ENCODE data around the gene PPM1N. TPM values are rescaled to one million over a fixed set of nuclear protein-coding genes. Genes with fewer than 3 reads are reported as not detected.

The PPM1N gene, protein sequence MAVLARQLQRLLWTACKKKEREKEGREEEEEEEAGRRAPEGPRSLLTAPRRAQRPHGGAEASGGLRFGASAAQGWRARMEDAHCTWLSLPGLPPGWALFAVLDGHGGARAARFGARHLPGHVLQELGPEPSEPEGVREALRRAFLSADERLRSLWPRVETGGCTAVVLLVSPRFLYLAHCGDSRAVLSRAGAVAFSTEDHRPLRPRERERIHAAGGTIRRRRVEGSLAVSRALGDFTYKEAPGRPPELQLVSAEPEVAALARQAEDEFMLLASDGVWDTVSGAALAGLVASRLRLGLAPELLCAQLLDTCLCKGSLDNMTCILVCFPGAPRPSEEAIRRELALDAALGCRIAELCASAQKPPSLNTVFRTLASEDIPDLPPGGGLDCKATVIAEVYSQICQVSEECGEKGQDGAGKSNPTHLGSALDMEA
- total RNA-seq: 1.3 and 2.3 TPM in 2 replicates

DNA sequence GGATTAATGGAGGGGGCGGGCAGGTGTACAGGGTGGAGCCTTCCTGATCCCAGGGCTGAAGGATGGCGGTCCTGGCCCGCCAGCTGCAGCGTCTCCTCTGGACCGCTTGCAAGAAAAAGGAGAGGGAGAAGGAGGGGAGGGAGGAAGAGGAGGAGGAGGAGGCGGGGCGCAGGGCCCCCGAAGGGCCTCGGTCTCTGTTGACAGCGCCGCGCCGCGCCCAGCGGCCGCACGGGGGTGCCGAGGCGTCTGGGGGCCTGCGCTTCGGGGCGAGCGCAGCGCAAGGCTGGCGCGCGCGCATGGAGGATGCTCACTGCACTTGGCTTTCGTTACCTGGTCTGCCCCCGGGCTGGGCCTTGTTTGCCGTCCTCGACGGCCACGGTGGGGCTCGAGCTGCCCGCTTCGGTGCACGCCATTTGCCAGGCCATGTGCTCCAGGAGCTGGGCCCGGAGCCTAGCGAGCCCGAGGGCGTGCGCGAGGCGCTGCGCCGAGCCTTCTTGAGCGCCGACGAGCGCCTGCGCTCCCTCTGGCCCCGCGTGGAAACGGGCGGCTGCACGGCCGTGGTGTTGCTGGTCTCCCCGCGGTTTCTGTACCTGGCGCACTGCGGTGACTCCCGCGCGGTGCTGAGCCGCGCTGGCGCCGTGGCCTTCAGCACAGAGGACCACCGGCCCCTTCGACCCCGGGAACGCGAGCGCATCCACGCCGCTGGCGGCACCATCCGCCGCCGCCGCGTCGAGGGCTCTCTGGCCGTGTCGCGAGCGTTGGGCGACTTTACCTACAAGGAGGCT lies at the start of gene PPM1N:
PPM1N (plus strand) TSS at position 33 of the 785 bp plus-strand sequence; CDS start at position 63, 30 bp downstream.
- H3K4me3 ChIP-seq (ENCODE audit: low read depth, low read length): peak within 1 kb of the TSS; percentile 51
- TF ChIP-seq, protein P1, sequence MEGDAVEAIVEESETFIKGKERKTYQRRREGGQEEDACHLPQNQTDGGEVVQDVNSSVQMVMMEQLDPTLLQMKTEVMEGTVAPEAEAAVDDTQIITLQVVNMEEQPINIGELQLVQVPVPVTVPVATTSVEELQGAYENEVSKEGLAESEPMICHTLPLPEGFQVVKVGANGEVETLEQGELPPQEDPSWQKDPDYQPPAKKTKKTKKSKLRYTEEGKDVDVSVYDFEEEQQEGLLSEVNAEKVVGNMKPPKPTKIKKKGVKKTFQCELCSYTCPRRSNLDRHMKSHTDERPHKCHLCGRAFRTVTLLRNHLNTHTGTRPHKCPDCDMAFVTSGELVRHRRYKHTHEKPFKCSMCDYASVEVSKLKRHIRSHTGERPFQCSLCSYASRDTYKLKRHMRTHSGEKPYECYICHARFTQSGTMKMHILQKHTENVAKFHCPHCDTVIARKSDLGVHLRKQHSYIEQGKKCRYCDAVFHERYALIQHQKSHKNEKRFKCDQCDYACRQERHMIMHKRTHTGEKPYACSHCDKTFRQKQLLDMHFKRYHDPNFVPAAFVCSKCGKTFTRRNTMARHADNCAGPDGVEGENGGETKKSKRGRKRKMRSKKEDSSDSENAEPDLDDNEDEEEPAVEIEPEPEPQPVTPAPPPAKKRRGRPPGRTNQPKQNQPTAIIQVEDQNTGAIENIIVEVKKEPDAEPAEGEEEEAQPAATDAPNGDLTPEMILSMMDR (IDR thresholded peaks at IDR 0.05; ENCODE audit: insufficient read depth, low read depth, low read length): no peak
- peak; percentile 40 for DNase-seq (ENCODE audit: low read depth)

DNA sequence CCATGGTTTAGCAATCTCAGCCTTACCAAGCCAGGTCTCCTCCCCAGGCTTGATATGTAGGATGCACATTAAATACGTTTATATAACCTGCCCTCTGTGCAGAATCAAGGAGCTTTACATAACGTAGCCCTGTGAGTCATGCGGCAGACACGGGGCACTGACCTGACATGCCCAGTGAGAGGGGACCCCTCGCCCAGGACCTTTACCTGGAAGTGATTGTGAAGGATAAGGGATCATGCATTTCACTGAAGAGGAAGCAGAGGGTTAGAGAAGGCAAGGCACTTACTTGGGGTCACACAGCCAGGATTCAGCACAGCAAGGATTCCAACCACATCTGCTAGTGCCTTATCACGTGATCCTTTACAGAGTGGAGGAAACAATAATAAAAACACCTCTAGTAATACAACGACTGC lies 49.4 kb upstream of the PPM1N start:
- TF ChIP-seq, protein P1 (IDR thresholded peaks at IDR 0.05; ENCODE audit: insufficient read depth, low read depth, low read length): no peak
- H3K4me3 ChIP-seq (ENCODE audit: low read depth, low read length): no peak overlapping the region
- DNase-seq (ENCODE audit: low read depth): peak; percentile 47

DNA sequence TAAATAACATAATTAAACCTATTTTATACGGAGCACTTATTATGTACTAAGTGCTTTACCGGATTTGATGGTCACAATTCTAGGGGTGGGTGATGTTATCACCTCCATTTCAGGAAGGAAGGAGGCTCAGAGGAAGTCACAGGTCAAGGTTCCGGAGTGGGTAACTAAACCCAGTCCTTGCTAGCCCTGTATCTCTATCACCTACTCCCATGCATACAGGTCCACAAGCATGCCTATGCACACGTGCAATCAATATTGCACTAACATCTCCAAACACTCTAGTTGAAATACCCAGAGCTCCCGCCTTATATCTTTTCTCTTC lies 48.3 kb upstream of the PPM1N start:
- TF ChIP-seq, protein P1 (IDR thresholded peaks at IDR 0.05; ENCODE audit: insufficient read depth, low read depth, low read length): no peak
- DNase-seq (ENCODE audit: low read depth): no peak
- H3K4me3 ChIP-seq (ENCODE audit: low read depth, low read length): peak overlapping the region; percentile 62

DNA sequence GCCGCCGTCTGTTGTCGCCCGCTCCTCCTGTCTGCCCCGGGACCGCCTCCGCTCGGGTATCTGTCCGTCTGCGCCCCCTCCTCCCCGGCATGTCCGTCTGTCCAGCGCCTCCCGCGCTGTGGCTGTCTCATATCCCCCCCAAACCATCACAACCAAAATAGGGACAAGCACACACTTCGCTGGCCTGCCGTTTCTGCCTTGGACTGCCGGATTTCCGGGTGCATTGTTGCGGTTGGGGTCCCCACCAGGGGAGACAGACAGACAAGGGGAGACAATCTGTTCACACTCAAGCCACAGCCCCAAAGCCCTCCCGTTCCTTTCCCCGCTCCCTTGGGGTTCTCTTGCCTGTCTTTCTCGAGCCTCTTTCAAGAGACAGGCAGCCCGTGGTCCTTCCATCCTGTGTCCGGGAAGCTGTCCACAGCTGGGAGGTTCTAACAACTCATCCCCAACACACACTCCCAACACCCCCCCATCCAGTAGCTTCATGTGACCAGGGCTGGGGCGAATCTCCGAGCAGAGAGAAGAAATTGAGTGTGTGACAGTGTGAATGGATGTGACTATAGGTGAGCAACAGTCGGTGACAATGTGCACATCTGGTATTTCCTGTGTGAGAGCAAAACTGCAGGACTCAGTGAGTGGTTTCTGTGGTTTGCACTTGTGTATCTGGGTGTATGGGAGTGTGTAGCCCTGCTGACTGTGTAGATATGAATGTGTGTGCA lies 47.0 kb upstream of the PPM1N start:
- peak overlapping the region; percentile 79 for H3K4me3 ChIP-seq (ENCODE audit: low read depth, low read length)
- TF ChIP-seq, protein P1 (IDR thresholded peaks at IDR 0.05; ENCODE audit: insufficient read depth, low read depth, low read length): no peak
- peak; percentile 67 for DNase-seq (ENCODE audit: low read depth)

DNA sequence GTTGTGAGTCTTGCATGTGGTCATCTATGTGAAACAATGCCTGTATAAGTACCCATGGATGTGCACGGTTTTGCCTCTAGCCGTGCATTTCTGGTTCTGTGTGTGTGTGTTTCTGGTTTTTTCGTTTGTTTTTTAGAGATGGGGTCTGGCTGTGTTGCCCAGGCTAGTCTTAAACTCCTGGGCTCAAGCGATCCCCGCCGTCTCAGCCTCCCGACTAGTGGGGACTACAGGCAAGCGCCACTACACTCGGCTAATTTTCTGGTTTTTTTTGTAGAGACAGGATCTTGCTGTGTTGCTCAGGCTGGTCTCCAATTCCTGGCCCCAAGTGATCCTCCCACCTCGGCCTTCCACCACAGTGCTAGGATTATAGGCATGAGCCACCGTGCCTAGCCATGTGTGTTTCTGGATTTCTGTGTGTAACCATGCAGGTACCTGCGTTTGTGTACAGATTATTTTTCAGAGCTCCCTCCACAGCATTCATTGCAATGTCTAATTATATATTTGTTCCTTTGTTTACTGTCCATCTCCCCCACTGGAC lies 46.3 kb upstream of the PPM1N start:
- TF ChIP-seq, protein P1 (IDR thresholded peaks at IDR 0.05; ENCODE audit: insufficient read depth, low read depth, low read length): no peak
- no peak overlapping the region for H3K4me3 ChIP-seq (ENCODE audit: low read depth, low read length)
- DNase-seq (ENCODE audit: low read depth): no peak

DNA sequence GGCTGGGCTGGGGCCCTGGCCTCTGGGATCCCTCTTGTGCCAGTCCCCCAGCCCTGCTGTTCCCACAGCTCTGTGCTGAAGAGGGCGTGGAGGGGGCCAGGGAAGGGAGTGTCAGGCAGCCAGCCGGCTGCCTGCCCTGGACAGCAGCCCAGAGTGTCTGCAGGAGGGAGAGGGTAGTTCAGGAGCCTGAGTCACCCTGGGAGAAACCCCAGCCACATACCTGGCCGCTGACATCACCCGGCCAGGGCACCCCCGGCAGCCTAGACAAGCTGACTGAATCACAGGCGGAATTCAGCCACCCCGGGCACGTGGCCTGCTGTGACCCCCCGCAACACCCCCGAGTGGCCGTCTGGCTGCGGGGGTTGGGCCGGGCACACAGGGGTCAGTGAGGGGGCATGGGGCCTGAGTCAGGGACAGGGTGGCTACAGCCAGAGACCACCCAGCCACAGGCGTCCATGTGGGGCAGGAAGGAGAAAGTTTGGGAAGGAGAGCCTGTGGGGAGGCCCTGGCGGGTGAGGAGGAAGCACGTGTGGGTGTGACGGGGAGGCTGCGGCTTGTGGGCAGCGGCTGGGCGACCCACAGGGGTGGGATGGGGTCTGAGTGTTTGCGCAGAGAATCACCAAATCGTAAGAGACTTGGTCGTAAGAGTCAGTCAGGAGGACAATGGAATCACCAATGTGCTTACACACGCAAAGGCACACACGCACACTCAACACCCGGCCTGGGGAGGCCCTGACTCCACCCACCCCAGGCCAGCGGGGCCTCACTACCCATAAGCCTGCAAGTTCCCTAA lies 42.3 kb upstream of the PPM1N start:
- H3K4me3 ChIP-seq (ENCODE audit: low read depth, low read length): peak overlapping the region; percentile 40

More for the DNA sequence above, 42.3 kb upstream of the PPM1N start:
- TF ChIP-seq, protein P1 (IDR thresholded peaks at IDR 0.05; ENCODE audit: insufficient read depth, low read depth, low read length): no peak
- peak; percentile 99 for DNase-seq (ENCODE audit: low read depth)
